B cell (primary cell): ENCODE data around the gene CCDC85C.

Source experiments
- CTCF ChIP-seq: fragments of 200-600 bp; IDR thresholded peaks from one replicate; pipeline ENCODE4 v1.8.0; 2022; ENCODE audit warnings: antibody characterized with exemption, mild to moderate bottlenecking
- EZH2 ChIP-seq: IDR thresholded peaks from 2 replicates; pipeline ENCODE4 v1.6.1; 2012; ENCODE audit warnings: borderline replicate concordance, low read depth, mild to moderate bottlenecking, moderate library complexity, low read length; ENCODE audit not compliant: insufficient read depth, poor library complexity, severe bottlenecking

- TF ChIP-seq EZH2 = no peak
- no peak for TF ChIP-seq CTCF
Observed at GRCh38 chr14:99512110-99512449, 91.9 kb downstream of the CCDC85C start.
